ENCODE results near the gene ZNF90. TPM values are rescaled to one million over a fixed set of nuclear protein-coding genes. Genes with fewer than 3 reads are reported as not detected.

The ZNF90 gene
- total RNA-seq, 1 experiment from 2014 or later: 88.7 TPM

GRCh38 chr19:20038358-20039202 is 39.2 kb upstream of the ZNF90 start:
- no peaks in the 10 kb centered on the region for H3K27me3 Mint-ChIP-seq (ENCODE audit: low read depth)
- peaks cover 15 to 17% of the 10 kb centered on the region in 2 experiments for H3K4me1 Mint-ChIP-seq
- peak overlapping the region; percentile 91 to 94 (median 94) for H3K27ac Mint-ChIP-seq
- no CpG with 5 or more reads among the region's 26 CpGs for WGBS (ENCODE audit: extremely low coverage, insufficient read length, low lambda C conversion rate)
- H2BK120ac ChIP-seq (ENCODE audit: low read depth, low read length, poor library complexity, severe bottlenecking): no peak overlapping the region
- no peak overlapping the region for H3K4ac ChIP-seq (ENCODE audit: low read depth, low read length)
- no peak overlapping the region for H3T11ph ChIP-seq (ENCODE audit: low read length)
- H3K36me3 Mint-ChIP-seq (ENCODE audit: insufficient read depth in 1 of 3, low read depth in 3 of 3): peaks cover 6 to 22% (median 16%) of the 10 kb centered on the region in 3 experiments
- H3K79me2 ChIP-seq (ENCODE audit: insufficient read depth, low read length): peaks cover 5% of the 10 kb centered on the region; the same call in 1 of the 2 replicates
- H2BK20ac ChIP-seq (ENCODE audit: low read depth, low read length, poor library complexity, severe bottlenecking): no peak overlapping the region
- peak overlapping the region; percentile 85 for H3K27ac ChIP-seq (ENCODE audit: insufficient read length, low read depth, low read length)
- peak overlapping the region; percentile 93 for H3K9ac ChIP-seq (ENCODE audit: extremely low read depth, insufficient read length, low read length)
- TF ChIP-seq, protein P1, sequence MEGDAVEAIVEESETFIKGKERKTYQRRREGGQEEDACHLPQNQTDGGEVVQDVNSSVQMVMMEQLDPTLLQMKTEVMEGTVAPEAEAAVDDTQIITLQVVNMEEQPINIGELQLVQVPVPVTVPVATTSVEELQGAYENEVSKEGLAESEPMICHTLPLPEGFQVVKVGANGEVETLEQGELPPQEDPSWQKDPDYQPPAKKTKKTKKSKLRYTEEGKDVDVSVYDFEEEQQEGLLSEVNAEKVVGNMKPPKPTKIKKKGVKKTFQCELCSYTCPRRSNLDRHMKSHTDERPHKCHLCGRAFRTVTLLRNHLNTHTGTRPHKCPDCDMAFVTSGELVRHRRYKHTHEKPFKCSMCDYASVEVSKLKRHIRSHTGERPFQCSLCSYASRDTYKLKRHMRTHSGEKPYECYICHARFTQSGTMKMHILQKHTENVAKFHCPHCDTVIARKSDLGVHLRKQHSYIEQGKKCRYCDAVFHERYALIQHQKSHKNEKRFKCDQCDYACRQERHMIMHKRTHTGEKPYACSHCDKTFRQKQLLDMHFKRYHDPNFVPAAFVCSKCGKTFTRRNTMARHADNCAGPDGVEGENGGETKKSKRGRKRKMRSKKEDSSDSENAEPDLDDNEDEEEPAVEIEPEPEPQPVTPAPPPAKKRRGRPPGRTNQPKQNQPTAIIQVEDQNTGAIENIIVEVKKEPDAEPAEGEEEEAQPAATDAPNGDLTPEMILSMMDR (conservative IDR thresholded peaks at IDR 0.05): no peak
- no peaks in the 10 kb centered on the region for H3K9me3 ChIP-seq (ENCODE audit: control insufficient read depth, low read depth, low read length)
- no peaks in the 10 kb centered on the region for H3K27me3 ChIP-seq (ENCODE audit: insufficient read depth, low read length)
- no peak overlapping the region for H3K23ac ChIP-seq (ENCODE audit: insufficient read length, low read depth, low read length)
- H4K20me1 ChIP-seq (ENCODE audit: control insufficient read depth, insufficient read depth, insufficient read length): no peaks in the 10 kb centered on the region
- H4K91ac ChIP-seq (ENCODE audit: insufficient read length, low read depth, low read length): no peak overlapping the region
- H3K79me1 ChIP-seq (ENCODE audit: insufficient read depth, low read depth, low read length, poor library complexity, severe bottlenecking): no peaks in the 10 kb centered on the region
- peak overlapping the region; percentile 87; the same call in 1 of the 2 replicates for H3K14ac ChIP-seq (ENCODE audit: insufficient read depth, low read length)
- peak overlapping the region; percentile 91 to 95 for H3K4me3 Mint-ChIP-seq
- no peak overlapping the region for H2BK5ac ChIP-seq (ENCODE audit: insufficient read length, low read length)
- H3K23me2 ChIP-seq (ENCODE audit: insufficient read length, low read depth, low read length, poor library complexity, severe bottlenecking): peaks cover 3% of the 10 kb centered on the region
- H3K18ac ChIP-seq (ENCODE audit: insufficient read length, low read depth, low read length): peak overlapping the region; percentile 11
- H2BK15ac ChIP-seq (ENCODE audit: low read depth, low read length): no peak overlapping the region
- H4K5ac ChIP-seq (ENCODE audit: insufficient read length, low read depth, low read length): no peak overlapping the region
- H3K4me2 ChIP-seq (ENCODE audit: insufficient read depth, insufficient read length, low read length): peak overlapping the region; percentile 71
- peaks cover 0 to 10% of the 10 kb centered on the region in 2 experiments; a peak in 3 of 5 replicates for H3K9me3 Mint-ChIP-seq
- peaks cover 4% of the 10 kb centered on the region; the same call in 1 of the 2 replicates for H3K4me1 ChIP-seq (ENCODE audit: insufficient read depth, low read length)
- H2AFZ ChIP-seq (ENCODE audit: low read length): no peak overlapping the region
- H3K56ac ChIP-seq (ENCODE audit: insufficient read length, low read depth, low read length): no peak overlapping the region
- no peak overlapping the region for H4K8ac ChIP-seq (replicated peaks; ENCODE audit: insufficient read length, low read depth, low read length)
- no peak overlapping the region for H2BK12ac ChIP-seq (ENCODE audit: insufficient read length, low read depth, low read length)
- DNase-seq: no peak
- no peak overlapping the region for H2AK5ac ChIP-seq (ENCODE audit: insufficient read length, low read length)

Measured in H9 (cell line).